GM21786 (cell line): ENCODE data around the gene CENPP.
"Not testable (repeated sequence)": the region's sequence is repeated elsewhere in the genome, so short reads cannot be mapped to it uniquely, and the experiment has no call there.

Source experiments
- ATAC-seq: cut with Tn5 transposase; IDR thresholded peaks from one replicate; pipeline ENCODE4 v1.9.1; 2021; ENCODE audit not compliant: unreplicated experiment

CENPP gene

DNA sequence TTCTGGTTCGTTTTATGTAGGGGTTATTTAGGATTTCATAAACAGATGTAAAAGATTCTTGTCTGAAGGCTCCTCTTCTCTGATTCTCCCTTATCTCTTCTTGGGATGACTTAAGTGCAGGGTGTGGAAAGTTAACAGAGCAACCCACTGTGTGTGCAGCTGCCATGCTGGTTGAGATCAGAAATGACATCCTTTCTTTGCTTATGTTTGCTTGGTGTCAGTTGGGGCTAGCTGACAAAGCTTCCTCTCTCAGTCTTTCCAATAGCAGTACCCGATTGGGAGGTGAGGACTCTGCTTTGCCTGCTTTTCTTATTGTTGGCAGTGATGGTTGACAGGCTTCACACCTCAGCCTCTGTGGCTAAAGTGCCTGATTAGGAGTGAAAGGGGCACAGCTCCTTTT, 52.1 kb downstream of the CENPP start:
- ATAC-seq, result no peak

- ATAC-seq, result no peak
Measured at GRCh38 chr9:92378865-92379560, 53.3 kb downstream of the CENPP start.

DNA sequence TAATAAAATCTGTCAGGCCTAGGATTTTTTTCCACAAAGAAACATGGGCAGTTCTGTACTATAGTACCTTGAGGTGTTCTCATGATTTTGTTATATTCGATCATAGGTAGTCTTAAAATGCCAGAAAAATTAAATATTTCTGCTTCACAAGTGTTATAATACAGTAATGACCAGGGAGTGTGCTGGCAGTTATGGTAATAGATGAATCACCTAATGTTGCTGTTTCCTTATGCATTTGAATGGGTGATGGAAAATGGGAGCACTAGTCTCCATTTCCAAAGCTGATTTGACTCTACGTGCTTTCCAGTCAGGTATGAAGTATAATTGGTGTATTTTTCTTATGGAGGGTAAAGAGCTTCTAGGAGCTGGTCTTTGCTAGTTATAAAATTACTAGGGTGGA, 54.9 kb downstream of the CENPP start:
- no peak for ATAC-seq

DNA sequence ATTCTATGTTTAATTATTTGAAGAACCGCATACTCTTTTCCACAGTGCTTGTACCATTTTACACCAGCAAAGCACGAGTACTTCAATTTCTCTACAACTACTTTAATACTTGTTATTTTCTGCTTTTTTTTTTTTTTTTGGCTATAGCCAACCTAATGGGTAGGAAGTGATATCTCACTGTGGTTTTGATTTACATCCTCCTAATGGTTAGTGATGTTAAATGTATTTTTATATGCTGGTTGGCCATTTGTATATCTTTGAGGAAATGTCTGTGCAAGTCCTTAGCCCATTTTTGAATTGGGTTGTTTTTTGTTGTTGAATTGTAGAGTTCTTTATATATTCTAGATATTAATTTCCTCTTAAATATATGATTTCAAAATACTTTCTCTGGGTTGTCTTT, 56.0 kb downstream of the CENPP start:
- no peak for ATAC-seq

- no peak for ATAC-seq
Measured at GRCh38 chr9:92384375-92384774, 58.6 kb downstream of the CENPP start.

DNA sequence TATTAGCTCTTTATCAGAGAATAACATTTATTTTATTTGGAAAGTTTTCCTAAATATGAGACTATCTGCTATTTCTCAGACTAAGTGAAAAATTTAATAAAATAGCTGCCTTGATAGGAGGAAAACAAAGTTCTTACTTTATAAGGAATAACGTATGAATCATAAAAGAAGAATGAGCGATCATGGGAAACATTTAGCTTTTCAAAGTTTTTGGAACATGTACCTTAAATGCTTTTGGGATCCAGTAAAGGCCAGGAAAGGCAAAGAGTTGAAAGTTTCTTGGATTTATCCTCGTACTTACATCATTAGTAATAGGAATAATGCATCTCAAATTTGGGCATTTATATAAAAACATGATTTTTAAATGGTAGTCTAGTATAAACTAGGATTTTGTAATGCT, 59.2 kb downstream of the CENPP start:
- no peak for ATAC-seq

DNA sequence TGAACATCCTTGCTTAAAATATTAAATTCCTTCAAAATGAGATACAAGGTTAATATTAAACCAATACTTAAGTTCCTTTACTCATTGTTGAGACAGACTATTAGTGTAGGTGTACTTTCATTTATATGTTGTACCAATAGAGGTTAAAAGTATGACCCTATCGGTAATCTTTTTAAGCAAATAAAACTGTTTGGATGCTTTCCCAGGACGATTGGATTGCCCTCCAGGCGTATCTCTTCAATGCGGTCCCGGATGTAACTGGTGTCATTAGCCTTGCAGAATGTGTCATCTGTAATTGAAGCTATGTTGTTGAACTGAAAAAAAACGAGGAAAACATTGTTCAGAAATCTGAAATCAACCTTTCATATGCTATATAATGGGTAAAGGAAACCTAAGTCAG, 59.7 kb downstream of the CENPP start:
- ATAC-seq, result no peak

DNA sequence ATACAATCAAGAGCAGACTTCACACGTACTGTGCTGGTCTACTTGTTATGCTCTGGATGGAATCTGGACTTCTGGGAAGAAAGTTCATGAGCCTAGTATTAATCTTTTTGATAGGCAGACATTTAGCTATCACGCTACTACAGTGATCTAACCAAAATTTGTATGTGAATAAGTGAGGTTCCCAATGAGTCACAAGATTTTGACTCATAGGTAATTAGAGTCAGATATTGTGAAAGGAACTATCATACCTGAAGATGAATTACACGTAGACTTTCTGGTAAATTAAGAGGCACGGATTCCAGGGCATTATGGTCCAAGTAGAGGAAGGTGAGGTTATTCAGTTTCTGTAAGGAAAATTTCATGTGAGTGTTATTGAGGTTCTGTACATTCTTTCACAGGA, 60.2 kb downstream of the CENPP start:
- no peak for ATAC-seq

DNA sequence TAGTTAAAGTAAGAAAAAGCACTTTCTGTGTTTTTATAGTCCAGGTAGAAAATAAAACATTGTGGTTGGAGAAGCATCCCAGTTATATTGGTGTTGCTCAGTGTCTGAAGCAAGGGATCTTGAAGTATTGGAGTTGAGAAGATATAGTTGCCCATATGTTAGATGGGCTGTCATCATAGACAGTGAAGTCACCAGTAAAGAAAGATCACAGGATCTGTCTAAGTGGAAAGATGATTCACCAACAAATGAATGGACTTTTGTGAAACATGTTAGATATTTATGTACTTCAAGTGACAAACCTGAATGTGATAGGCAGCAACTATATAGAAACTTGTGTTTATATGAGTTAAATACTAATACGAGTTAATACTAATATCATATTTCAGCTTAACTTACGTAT, 66.9 kb downstream of the CENPP start:
- ATAC-seq, result no peak

DNA sequence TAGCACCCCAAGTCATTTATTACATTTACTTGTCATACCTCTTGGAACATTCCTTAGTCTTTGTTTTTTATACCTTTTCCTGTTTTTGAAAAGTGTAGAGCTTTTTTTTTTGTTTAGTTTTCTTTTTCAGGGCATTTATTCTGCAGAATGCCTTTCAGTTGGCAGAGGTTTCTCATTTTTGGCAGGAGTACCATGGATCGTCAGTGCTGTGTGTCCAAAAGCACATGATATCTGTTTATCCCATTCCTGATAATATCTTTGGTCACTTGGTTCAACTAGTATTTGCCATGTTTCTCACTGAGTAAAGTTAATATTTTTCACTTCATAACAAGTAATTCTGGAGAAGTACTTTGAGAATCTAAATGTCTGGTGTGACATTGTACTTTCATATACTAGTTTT, 67.9 kb downstream of the CENPP start:
- no peak for ATAC-seq

DNA sequence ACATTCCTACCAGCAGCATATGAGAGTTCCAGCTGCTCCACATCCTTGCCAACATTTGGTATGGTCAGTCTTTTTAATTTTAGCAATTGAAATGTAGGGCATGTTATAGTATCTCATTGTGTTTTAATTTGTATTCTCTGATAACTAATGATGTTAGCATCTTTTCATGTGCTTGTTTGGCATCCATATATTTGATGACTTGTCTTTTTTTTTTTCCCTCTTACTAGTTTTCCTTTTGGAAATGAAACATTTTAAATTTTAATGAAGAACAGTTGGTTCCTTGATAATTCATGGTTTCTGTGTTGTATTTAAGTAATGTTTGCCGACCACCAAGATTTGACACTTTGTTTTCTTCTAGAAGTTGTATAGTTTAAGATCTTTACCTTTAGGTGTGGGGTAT, 69.9 kb downstream of the CENPP start:
- no peak for ATAC-seq

GRCh38 chr9:92397853-92398252, 72.1 kb downstream of the CENPP start:
- no peak for ATAC-seq

- ATAC-seq, result no peak
Measured at GRCh38 chr9:92402360-92402759, 76.6 kb downstream of the CENPP start.

DNA sequence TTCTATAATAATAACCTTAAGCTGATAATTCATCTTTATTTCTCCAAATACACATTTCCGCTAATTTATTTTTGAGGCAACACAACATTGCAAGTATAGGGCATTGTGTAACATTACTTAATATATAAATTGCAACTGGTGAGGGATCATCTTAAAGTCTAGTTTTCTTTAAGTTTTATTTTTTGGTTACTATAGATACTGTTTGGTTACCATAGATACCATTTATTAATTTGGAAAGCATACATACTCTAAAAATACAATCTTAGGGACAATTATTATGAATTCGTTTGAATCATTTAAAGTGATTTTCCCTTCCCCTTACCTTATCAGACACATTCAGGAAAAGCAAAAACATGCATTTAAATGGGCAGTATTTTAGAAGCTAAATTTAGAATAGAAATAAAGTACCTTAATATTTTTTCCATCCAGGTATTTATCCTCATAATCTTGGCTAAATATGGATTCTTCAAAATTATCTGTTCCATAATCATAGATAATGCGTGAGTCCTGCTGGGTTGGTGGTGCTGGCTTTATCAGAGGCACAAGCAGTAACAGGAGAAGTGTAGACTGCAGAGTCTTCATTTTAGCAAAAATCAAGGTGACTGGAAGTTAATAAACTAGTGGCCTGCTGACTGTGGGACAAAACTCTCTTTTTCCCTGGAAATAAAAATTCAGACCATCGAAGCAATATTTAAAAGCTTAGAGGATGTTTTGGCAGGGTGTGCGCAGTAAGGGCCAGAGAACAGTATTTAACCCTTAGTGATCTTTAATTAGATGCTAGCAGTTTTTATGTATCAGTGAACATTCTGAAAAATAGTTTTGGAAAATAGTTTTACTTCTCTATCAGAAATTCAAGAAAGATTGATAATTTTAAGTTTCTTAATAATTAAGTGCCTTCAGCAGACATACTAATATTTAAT, 77.3 kb downstream of the CENPP start:
- no peak for ATAC-seq

DNA sequence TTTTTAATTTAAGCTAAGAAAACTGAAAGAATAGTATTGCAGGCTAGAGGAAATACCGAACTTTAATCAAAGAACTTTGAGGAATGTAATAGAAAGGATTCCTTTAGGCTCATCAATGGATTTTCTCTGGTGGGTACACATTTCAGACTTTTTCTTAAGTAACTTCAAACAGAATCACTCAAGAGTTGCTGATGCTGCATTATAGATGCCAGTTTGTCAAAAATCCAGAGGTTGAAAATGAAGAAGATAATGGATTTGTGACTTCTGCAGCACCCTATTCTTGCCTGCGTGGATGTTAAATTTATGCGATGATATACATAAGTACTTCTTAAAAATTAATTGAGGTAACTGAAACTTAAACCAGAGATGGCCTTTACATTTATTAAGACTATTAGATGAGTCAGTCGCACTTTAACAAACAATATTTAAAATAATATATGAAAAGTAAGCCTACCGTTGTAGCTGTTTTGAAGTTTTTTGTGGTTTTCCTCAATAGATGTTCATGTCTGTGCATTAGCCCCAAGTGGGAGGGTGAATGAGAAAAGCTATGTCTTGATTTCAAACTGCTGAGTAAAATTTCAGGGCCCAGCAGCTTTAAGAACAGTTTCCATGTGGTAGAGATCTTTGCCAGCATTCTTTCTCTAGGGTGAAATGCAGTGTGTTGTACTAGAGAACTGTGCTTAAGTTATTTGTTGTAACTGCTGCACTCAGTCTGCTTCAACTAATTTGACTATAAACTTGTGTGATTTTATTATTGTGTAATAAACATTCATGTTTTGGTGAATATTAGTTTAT, 78.5 kb downstream of the CENPP start, which contains the start of gene OGN:
TSS of gene OGN (minus strand) at position 537 of the 795 bp plus-strand sequence. CDS start 1,171 bp downstream, outside the sequence.
- ATAC-seq, result no peak

- ATAC-seq, result no peak
Measured at GRCh38 chr9:92405818-92406217, 80.1 kb downstream of the CENPP start.

- peak; percentile 79 for ATAC-seq
Measured at GRCh38 chr9:92406477-92406876, 80.7 kb downstream of the CENPP start.

GRCh38 chr9:92407818-92408217, 82.1 kb downstream of the CENPP start:
- no peak for ATAC-seq

- ATAC-seq, result no peak
Measured at GRCh38 chr9:92408747-92409478, 83.2 kb downstream of the CENPP start.

GRCh38 chr9:92411157-92411556, 85.4 kb downstream of the CENPP start:
- ATAC-seq, result not testable (repeated sequence)

DNA sequence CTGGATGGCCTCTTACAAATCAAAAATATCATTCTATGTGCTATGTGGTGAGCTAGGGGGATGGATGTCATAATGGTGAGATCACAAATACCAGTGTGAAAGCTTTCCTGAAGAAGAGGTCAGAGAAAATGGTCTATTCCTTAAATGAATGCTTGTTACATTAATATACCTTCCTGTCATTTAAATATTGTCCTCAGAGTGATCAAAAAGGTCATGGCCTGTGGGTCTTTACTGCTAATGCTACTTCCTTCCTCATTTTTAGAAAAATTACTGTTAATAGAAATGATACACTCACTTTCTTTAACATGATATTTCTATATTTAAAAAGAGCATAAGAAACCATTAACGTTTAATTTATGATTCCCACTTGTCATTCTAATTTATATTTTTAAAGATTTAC, 88.8 kb downstream of the CENPP start:
- no peak for ATAC-seq
